HCT116 (cell line): ENCODE data around the gene ROBO1. TPM values are rescaled to one million over a fixed set of nuclear protein-coding genes. Genes with fewer than 3 reads are reported as not detected.

Experiments used
- ATAC-seq: fragments of 200-7000 bp; cut with Tn5 transposase; 2 replicates; pipeline ENCODE4 v1.9.1; 2020; ENCODE audit warnings: mild to moderate bottlenecking, moderate library complexity
- BruUV-seq: library from RNA; stranded (reverse); fragments of 400-500 nt; replicated peaks from 2 replicates; lab custom pipeline; 2021; lab: Mats Ljungman, UMichigan
- CTCF ChIA-PET: fragments of 300-600 bp; sonication (Branson Sonifier 250); formaldehyde crosslinking; loops from one replicate; lab custom pipeline; 2021; ENCODE audit warnings: antibody characterized with exemption; lab: Charles Lee
- POLR2A ChIA-PET: fragments of 300-600, 350-600 bp; sonication (Branson Sonifier 250); formaldehyde crosslinking; loops from one replicate; lab custom pipeline; 2021; ENCODE audit warnings: antibody characterized with exemption; lab: Charles Lee
- RAD21 ChIA-PET, 2 experiments: fragments of 300-600 bp; sonication (Branson Sonifier 250); formaldehyde crosslinking; loops; one replicate each; lab custom pipeline; 2023; ENCODE audit warnings: low total read pairs in 2 of 2; ENCODE audit not compliant: uncharacterized antibody in 2 of 2, unreplicated experiment in 2 of 2, low non-redundant PET in 1 of 2; lab: Charles Lee
- DNase-seq: peaks from one replicate; pipeline ENCODE4 v3.0.0-alpha.2; 2010; ENCODE audit warnings: low read depth, low spot score
- H2AFZ ChIP-seq: fragments of 200-600 bp; shearing (Covaris generic), sonication (generic); 2 replicates; pipeline ENCODE4 v1.6.1; 2017; ENCODE audit warnings: low read depth, mixed run types, mixed read lengths, antibody characterized with exemption, low read length; ENCODE audit not compliant: poor library complexity, severe bottlenecking
- H3K27ac ChIP-seq: 2 replicates; pipeline ENCODE4 v1.5.1; 2012; ENCODE audit warnings: low read depth, low read length
- H3K27me3 ChIP-seq: fragments of 200-600 bp; sonication (generic); 2 replicates; pipeline ENCODE4 v1.6.1; 2016; ENCODE audit warnings: mixed run types, low read length, mixed read lengths; ENCODE audit not compliant: insufficient read depth
- H3K36me3 ChIP-seq, 2 experiments: fragments of 200-500 bp in 1 of 2; fragments of 200-600 bp in 1 of 2; sonication (Bioruptor generic) in 1 of 2; sonication (generic) in 1 of 2; 2 replicates each; pipeline versions ENCODE4 v1.5.1 to v1.6.1; 2014 to 2016; ENCODE audit warnings: low read length in 2 of 2, inconsistent platforms in 1 of 2, mixed read lengths in 1 of 2, mixed run types in 1 of 2; ENCODE audit not compliant: insufficient read depth in 2 of 2, control insufficient read depth in 1 of 2
- H3K4me1 ChIP-seq, 2 experiments: fragments of 200-600 bp in 1 of 2; sonication (generic) in 1 of 2; 2 replicates each; pipeline versions ENCODE4 v1.5.1 to v1.6.1; 2012 to 2017; ENCODE audit warnings: low read length in 2 of 2, inconsistent platforms in 1 of 2, mild to moderate bottlenecking in 1 of 2, mixed read lengths in 1 of 2, mixed run types in 1 of 2, moderate library complexity in 1 of 2; ENCODE audit not compliant: insufficient read depth in 2 of 2, control insufficient read depth in 1 of 2
- H3K4me2 ChIP-seq: fragments of 200-600 bp; sonication (generic); 2 replicates; pipeline ENCODE4 v1.6.1; 2017; ENCODE audit warnings: mixed run types, low read length, mixed read lengths
- H3K4me3 ChIP-seq, 2 experiments: fragments of 200-600 bp in 1 of 2; sonication (generic) in 1 of 2; replicated peaks in 1 of 2; 2 replicates each; pipeline ENCODE4 v1.5.1; 2011 to 2016; ENCODE audit warnings: low read length in 2 of 2, control low read depth in 1 of 2, low read depth in 1 of 2, mild to moderate bottlenecking in 1 of 2, mixed read lengths in 1 of 2, mixed run types in 1 of 2
- H3K79me2 ChIP-seq: fragments of 200-600 bp; sonication (generic); 2 replicates; pipeline ENCODE4 v1.6.1; 2017; ENCODE audit warnings: mild to moderate bottlenecking, mixed run types, low read length, moderate library complexity, mixed read lengths; ENCODE audit not compliant: insufficient read depth
- H3K9ac ChIP-seq: fragments of 200-600 bp; sonication (generic); 2 replicates; pipeline ENCODE4 v1.6.1; 2016; ENCODE audit warnings: low read length, mixed read lengths
- H3K9me2 ChIP-seq: fragments of 200-600 bp; sonication (generic), shearing (Covaris generic); 2 replicates; pipeline ENCODE4 v1.6.1; 2017; ENCODE audit warnings: mixed run types, mild to moderate bottlenecking, moderate library complexity; ENCODE audit not compliant: insufficient read depth
- H3K9me3 ChIP-seq, 2 experiments: fragments of 200-500 bp in 1 of 2; fragments of 200-600 bp in 1 of 2; sonication (Bioruptor generic) in 1 of 2; sonication (generic) in 1 of 2; 2 replicates each; pipeline ENCODE4 v1.6.1; 2014 to 2017; ENCODE audit warnings: low read length in 2 of 2, mixed read lengths in 2 of 2, inconsistent platforms in 1 of 2, low read depth in 1 of 2, mild to moderate bottlenecking in 1 of 2, mixed run types in 1 of 2, moderate library complexity in 1 of 2; ENCODE audit not compliant: control insufficient read depth in 1 of 2, insufficient read depth in 1 of 2
- H4K20me1 ChIP-seq: fragments of 200-600 bp; sonication (generic), shearing (Covaris generic); 2 replicates; pipeline ENCODE4 v1.6.1; 2017; ENCODE audit warnings: mixed run types, mild to moderate bottlenecking, moderate library complexity; ENCODE audit not compliant: insufficient read depth
- CBX3 ChIP-seq: IDR thresholded peaks from 2 replicates; pipeline ENCODE4 v1.6.1; 2012; ENCODE audit warnings: low read depth
- CEBPB ChIP-seq: IDR thresholded peaks from 2 replicates; pipeline ENCODE4 v1.6.1; 2012; ENCODE audit warnings: low read depth
- EGR1 ChIP-seq: IDR thresholded peaks from 2 replicates; pipeline ENCODE4 v1.6.1; 2012; ENCODE audit warnings: low read depth
- EZH2 ChIP-seq: fragments of 200-600 bp; sonication (generic); IDR thresholded peaks from 2 replicates; pipeline ENCODE4 v1.6.1; 2017; ENCODE audit warnings: antibody characterized with exemption, mixed run types
- EZH2phosphoT487 ChIP-seq: fragments of 200-600 bp; IDR thresholded peaks from 2 replicates; pipeline ENCODE4 v1.6.1; 2018; ENCODE audit warnings: antibody characterized with exemption, borderline replicate concordance
- FOSL1 ChIP-seq: IDR thresholded peaks from 2 replicates; pipeline ENCODE4 v1.6.1; 2012; ENCODE audit warnings: low read depth
- POLR2AphosphoS5 ChIP-seq: IDR thresholded peaks from 2 replicates; pipeline ENCODE4 v1.6.1; 2011; ENCODE audit warnings: mild to moderate bottlenecking, low read depth, low read length, moderate library complexity
- RAD21 ChIP-seq: IDR thresholded peaks from 2 replicates; pipeline ENCODE4 v1.6.1; 2012; ENCODE audit warnings: low read depth, mild to moderate bottlenecking
- SIN3A ChIP-seq: IDR thresholded peaks from 2 replicates; pipeline ENCODE4 v1.6.1; 2012; ENCODE audit warnings: low read depth
- SP1 ChIP-seq: IDR thresholded peaks from 2 replicates; pipeline ENCODE4 v1.6.1; 2012; ENCODE audit warnings: low read depth
- SRF ChIP-seq: IDR thresholded peaks from 2 replicates; pipeline ENCODE4 v1.6.1; 2012; ENCODE audit warnings: low read depth
- TCF7L2 ChIP-seq: IDR thresholded peaks from 2 replicates; pipeline ENCODE4 v1.7.0; 2011; ENCODE audit warnings: borderline replicate concordance, inconsistent platforms; ENCODE audit not compliant: insufficient read depth, insufficient read length; ENCODE audit errors: extremely low read depth
- YY1 ChIP-seq: IDR thresholded peaks from 2 replicates; pipeline ENCODE4 v1.6.1; 2011; ENCODE audit warnings: low read length, low read depth, moderate library complexity, mild to moderate bottlenecking; ENCODE audit not compliant: insufficient replicate concordance; ENCODE audit errors: extremely low read depth
- ZFX ChIP-seq: fragments of 450-650 bp; IDR thresholded peaks from 2 replicates; pipeline ENCODE4 v1.6.1; 2017
- intact Hi-C: fragments of 100-400 bp; cut with micrococcal nuclease; formaldehyde crosslinking; loops from 2 replicates; pipeline ENCODE4 v1.10.0; 2022
- total RNA-seq: library from RNA; stranded (reverse); gene quantifications from one replicate; pipeline ENCODE4 v1.2.1, GENCODE V29; 2021; ENCODE audit not compliant: unreplicated experiment
- TF ChIP-seq, protein P1 (sequence below), 3 experiments: fragments of 200-600 bp in 1 of 3; sonication (generic) in 1 of 3; IDR thresholded peaks in 2 of 3; conservative IDR thresholded peaks in 1 of 3; 2 replicates each; pipeline ENCODE4 v1.5.1; 2012 to 2017; ENCODE audit warnings: low read depth in 2 of 3, low read length in 2 of 3, antibody characterized with exemption in 1 of 3, borderline replicate concordance in 1 of 3, control low read depth in 1 of 3, mild to moderate bottlenecking in 1 of 3, mixed read lengths in 1 of 3, mixed run types in 1 of 3, moderate library complexity in 1 of 3; ENCODE audit not compliant: insufficient read depth in 1 of 3
- TF ChIP-seq, protein P2 (sequence below): IDR thresholded peaks from 2 replicates; pipeline ENCODE4 v1.6.1; 2012
- TF ChIP-seq, protein P3 (sequence below): IDR thresholded peaks from 2 replicates; pipeline ENCODE4 v1.6.1; 2012; ENCODE audit warnings: low read depth
- TF ChIP-seq, protein P4 (sequence below): IDR thresholded peaks from 2 replicates; pipeline ENCODE4 v1.6.1; 2011; ENCODE audit warnings: mild to moderate bottlenecking, low read length, moderate library complexity; ENCODE audit not compliant: insufficient replicate concordance; ENCODE audit errors: extremely low read depth
- TF ChIP-seq, protein P5 (sequence below): IDR thresholded peaks from 2 replicates; pipeline ENCODE4 v1.6.1; 2012

ROBO1 gene
- total RNA-seq, 1 experiment from 2014 or later: 0.27 TPM

DNA sequence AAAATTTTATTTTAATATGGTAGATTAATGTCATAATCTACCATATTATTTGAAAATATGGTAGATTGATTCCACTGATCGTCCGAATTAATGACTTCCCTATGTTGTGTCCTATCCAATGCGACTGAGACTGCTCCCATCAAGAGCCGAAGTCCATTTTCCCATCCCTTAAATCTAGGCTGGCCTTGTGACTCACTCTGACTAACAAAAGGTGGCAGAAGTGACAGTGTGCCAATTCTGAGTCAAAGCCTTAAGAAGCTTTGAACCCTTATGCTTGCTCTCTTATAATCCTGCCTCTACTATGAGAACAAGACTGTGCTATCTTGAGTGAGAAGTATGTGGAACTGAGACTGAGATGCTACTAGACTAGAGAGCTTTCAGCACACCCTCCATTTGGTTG lies 387.2 kb downstream of the ROBO1 start (continued):
- TF ChIP-seq, protein P1, sequence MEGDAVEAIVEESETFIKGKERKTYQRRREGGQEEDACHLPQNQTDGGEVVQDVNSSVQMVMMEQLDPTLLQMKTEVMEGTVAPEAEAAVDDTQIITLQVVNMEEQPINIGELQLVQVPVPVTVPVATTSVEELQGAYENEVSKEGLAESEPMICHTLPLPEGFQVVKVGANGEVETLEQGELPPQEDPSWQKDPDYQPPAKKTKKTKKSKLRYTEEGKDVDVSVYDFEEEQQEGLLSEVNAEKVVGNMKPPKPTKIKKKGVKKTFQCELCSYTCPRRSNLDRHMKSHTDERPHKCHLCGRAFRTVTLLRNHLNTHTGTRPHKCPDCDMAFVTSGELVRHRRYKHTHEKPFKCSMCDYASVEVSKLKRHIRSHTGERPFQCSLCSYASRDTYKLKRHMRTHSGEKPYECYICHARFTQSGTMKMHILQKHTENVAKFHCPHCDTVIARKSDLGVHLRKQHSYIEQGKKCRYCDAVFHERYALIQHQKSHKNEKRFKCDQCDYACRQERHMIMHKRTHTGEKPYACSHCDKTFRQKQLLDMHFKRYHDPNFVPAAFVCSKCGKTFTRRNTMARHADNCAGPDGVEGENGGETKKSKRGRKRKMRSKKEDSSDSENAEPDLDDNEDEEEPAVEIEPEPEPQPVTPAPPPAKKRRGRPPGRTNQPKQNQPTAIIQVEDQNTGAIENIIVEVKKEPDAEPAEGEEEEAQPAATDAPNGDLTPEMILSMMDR (IDR thresholded peaks at IDR 0.05 in 2 of 3, conservative IDR thresholded peaks at IDR 0.05 in 1 of 3; ENCODE audit: borderline replicate concordance in 1 of 3, insufficient read depth in 1 of 3, low read depth in 2 of 3, low read length in 2 of 3): no peak
- no peak for TF ChIP-seq CEBPB

DNA sequence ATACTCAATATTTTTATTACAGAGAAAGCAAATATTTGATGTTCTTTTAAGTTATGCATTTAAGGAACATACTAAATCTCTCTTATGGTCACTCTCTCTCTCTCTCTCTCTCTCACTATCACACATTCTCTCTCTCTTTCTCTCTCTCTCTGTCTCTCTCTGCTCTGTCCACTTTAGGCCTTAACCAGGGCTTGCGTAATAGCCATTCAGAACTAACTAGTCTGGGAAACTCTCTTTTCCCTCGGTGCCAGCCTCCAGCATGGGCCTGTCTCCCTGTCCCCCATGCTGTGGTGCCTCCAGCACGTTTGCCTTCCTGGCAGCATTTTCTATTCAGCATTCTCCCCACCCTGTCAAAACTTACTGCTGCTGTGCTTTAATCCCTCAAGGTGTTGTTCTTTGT lies 389.7 kb downstream of the ROBO1 start:
- ChIA-PET CTCF (no interaction called here), RAD21 (no interaction called here), POLR2A (no interaction called here)
- H3K36me3 ChIP-seq: no peaks in the 10 kb centered on the region
- H3K9me3 ChIP-seq: peaks cover 14 to 24% of the 10 kb centered on the region in 2 experiments; a peak in 2 of 4 replicates
- no peak overlapping the region for H3K27ac ChIP-seq
- no peak overlapping the region for H3K4me2 ChIP-seq
- H3K4me3 ChIP-seq: no peak overlapping the region
- no peak for ATAC-seq
- BruUV-seq: no TSS peak
- no peaks in the 10 kb centered on the region for H3K27me3 ChIP-seq
- no peak for DNase-seq
- no peaks in the 10 kb centered on the region for H3K9me2 ChIP-seq
- no peak overlapping the region for H3K9ac ChIP-seq
- no peak overlapping the region for H2AFZ ChIP-seq
- H3K79me2 ChIP-seq: no peaks in the 10 kb centered on the region
- no peaks in the 10 kb centered on the region for H4K20me1 ChIP-seq
- no peaks in the 10 kb centered on the region for H3K4me1 ChIP-seq
- intact Hi-C loops: no loop called here
- TF ChIP-seq CEBPB (no peak), SIN3A (no peak), SP1 (no peak), FOSL1 (no peak), CBX3 (no peak), TCF7L2 (no peak), EZH2 (no peak), SRF (no peak), EZH2phosphoT487 (no peak), ZFX (no peak), YY1 (no peak), RAD21 (no peak), POLR2AphosphoS5 (no peak), EGR1 (no peak)
- TF ChIP-seq, protein P2, sequence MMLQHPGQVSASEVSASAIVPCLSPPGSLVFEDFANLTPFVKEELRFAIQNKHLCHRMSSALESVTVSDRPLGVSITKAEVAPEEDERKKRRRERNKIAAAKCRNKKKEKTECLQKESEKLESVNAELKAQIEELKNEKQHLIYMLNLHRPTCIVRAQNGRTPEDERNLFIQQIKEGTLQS: no peak
- TF ChIP-seq, protein P3, sequence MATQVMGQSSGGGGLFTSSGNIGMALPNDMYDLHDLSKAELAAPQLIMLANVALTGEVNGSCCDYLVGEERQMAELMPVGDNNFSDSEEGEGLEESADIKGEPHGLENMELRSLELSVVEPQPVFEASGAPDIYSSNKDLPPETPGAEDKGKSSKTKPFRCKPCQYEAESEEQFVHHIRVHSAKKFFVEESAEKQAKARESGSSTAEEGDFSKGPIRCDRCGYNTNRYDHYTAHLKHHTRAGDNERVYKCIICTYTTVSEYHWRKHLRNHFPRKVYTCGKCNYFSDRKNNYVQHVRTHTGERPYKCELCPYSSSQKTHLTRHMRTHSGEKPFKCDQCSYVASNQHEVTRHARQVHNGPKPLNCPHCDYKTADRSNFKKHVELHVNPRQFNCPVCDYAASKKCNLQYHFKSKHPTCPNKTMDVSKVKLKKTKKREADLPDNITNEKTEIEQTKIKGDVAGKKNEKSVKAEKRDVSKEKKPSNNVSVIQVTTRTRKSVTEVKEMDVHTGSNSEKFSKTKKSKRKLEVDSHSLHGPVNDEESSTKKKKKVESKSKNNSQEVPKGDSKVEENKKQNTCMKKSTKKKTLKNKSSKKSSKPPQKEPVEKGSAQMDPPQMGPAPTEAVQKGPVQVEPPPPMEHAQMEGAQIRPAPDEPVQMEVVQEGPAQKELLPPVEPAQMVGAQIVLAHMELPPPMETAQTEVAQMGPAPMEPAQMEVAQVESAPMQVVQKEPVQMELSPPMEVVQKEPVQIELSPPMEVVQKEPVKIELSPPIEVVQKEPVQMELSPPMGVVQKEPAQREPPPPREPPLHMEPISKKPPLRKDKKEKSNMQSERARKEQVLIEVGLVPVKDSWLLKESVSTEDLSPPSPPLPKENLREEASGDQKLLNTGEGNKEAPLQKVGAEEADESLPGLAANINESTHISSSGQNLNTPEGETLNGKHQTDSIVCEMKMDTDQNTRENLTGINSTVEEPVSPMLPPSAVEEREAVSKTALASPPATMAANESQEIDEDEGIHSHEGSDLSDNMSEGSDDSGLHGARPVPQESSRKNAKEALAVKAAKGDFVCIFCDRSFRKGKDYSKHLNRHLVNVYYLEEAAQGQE: no peak
- TF ChIP-seq, protein P4, sequence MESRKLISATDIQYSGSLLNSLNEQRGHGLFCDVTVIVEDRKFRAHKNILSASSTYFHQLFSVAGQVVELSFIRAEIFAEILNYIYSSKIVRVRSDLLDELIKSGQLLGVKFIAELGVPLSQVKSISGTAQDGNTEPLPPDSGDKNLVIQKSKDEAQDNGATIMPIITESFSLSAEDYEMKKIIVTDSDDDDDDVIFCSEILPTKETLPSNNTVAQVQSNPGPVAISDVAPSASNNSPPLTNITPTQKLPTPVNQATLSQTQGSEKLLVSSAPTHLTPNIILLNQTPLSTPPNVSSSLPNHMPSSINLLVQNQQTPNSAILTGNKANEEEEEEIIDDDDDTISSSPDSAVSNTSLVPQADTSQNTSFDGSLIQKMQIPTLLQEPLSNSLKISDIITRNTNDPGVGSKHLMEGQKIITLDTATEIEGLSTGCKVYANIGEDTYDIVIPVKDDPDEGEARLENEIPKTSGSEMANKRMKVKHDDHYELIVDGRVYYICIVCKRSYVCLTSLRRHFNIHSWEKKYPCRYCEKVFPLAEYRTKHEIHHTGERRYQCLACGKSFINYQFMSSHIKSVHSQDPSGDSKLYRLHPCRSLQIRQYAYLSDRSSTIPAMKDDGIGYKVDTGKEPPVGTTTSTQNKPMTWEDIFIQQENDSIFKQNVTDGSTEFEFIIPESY: no peak
- TF ChIP-seq, protein P5, sequence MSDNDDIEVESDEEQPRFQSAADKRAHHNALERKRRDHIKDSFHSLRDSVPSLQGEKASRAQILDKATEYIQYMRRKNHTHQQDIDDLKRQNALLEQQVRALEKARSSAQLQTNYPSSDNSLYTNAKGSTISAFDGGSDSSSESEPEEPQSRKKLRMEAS: no peak
